Left lobe of liver (tissue), 1 donor: ENCODE data around the gene CHCHD10. TPM values are rescaled to one million over a fixed set of nuclear protein-coding genes. Genes with fewer than 3 reads are reported as not detected.

ENCODE experiments used
- total RNA-seq: library from RNA; stranded (reverse); gene quantifications from one replicate; pipeline ENCODE4 v1.2.1, GENCODE V29; 2021
- donor health status: DM: no; HTN: yes; CAD: no.

Gene CHCHD10
- total RNA-seq, 1 donor from 2014 or later, result 320 TPM

Other genes with a start within 250 kb of the CHCHD10 start
- not detected for gene IGLL1, start 187.7 kb downstream of the CHCHD10 start, total RNA-seq
- gene DRICH1, start 135.7 kb downstream of the CHCHD10 start, total RNA-seq, result 0.18 TPM
- gene RGL4, start 77.0 kb downstream of the CHCHD10 start, total RNA-seq, result not detected
- gene ZNF70, start 16.9 kb downstream of the CHCHD10 start, total RNA-seq, result 0.96 TPM
- 0.40 TPM for gene VPREB3, start 13.5 kb downstream of the CHCHD10 start, total RNA-seq
- gene C22orf15, start 5.0 kb downstream of the CHCHD10 start, total RNA-seq, result not detected
- gene MMP11, start 4.9 kb upstream of the CHCHD10 start, total RNA-seq, result 0.38 TPM
- gene SMARCB1, start 19.0 kb upstream of the CHCHD10 start, total RNA-seq, result 25.7 TPM
- 4.7 TPM for gene DERL3, start 71.0 kb upstream of the CHCHD10 start, total RNA-seq
- gene SLC2A11, start 89.9 kb upstream of the CHCHD10 start, total RNA-seq, result 6.8 TPM
- gene MIF, start 126.4 kb upstream of the CHCHD10 start, total RNA-seq, result 81.5 TPM
- 2.9 TPM for gene GSTT2B, start 193.2 kb upstream of the CHCHD10 start, total RNA-seq
- not detected for gene DDTL, start 198.9 kb upstream of the CHCHD10 start, total RNA-seq
- 366 TPM for gene DDT, start 206.5 kb upstream of the CHCHD10 start, total RNA-seq
- not detected for gene GSTT2, start 212.2 kb upstream of the CHCHD10 start, total RNA-seq
- gene GSTT4, start 237.5 kb upstream of the CHCHD10 start, total RNA-seq, result not detected
- 22.4 TPM for gene CABIN1, start 243.3 kb upstream of the CHCHD10 start, total RNA-seq